Endodermal cell (in vitro differentiated cells): Measurements from ENCODE around the gene ARPC5. TPM values are rescaled to one million over a fixed set of nuclear protein-coding genes. Genes with fewer than 3 reads are reported as not detected.

Experiments used
- DNase-seq: peaks from one replicate; pipeline ENCODE4 v3.0.0-alpha.2; 2017
- H3K27ac ChIP-seq: 2 replicates; pipeline ENCODE4 v1.5.1; 2013; ENCODE audit warnings: mild to moderate bottlenecking, low read depth, low read length, moderate library complexity
- H3K27me3 ChIP-seq: 2 replicates; pipeline ENCODE4 v1.6.1; 2013; ENCODE audit warnings: mild to moderate bottlenecking, low read length, moderate library complexity; ENCODE audit not compliant: insufficient read depth, control insufficient read depth, poor library complexity, severe bottlenecking
- H3K36me3 ChIP-seq: 2 replicates; pipeline ENCODE4 v1.7.0; 2013; ENCODE audit warnings: mild to moderate bottlenecking, low read length, moderate library complexity; ENCODE audit not compliant: control insufficient read depth, insufficient read depth
- H3K4me1 ChIP-seq: one replicate; pipeline ENCODE4 v1.7.0; 2013; ENCODE audit warnings: low read length; ENCODE audit not compliant: control insufficient read depth, insufficient read depth
- H3K4me3 ChIP-seq: 2 replicates; pipeline ENCODE4 v1.5.1; 2013; ENCODE audit warnings: mild to moderate bottlenecking, low read length, moderate library complexity
- H3K9ac ChIP-seq: 2 replicates; pipeline ENCODE4 v1.6.1; 2013; ENCODE audit warnings: mild to moderate bottlenecking, low read length, moderate library complexity; ENCODE audit not compliant: poor library complexity, severe bottlenecking; ENCODE audit errors: extremely low read depth
- H3K9me3 ChIP-seq: 2 replicates; pipeline ENCODE4 v1.6.1; 2013; ENCODE audit warnings: mild to moderate bottlenecking, low read length, moderate library complexity; ENCODE audit not compliant: control insufficient read depth
- H3K27ac Mint-ChIP-seq: 2 replicates; pipeline ENCODE4 v1.8.0; 2020; ENCODE audit warnings: mixed read lengths
- H3K27me3 Mint-ChIP-seq: 2 replicates; pipeline ENCODE4 v1.8.0; 2021; ENCODE audit warnings: mild to moderate bottlenecking, mixed read lengths; ENCODE audit not compliant: insufficient read depth
- H3K36me3 Mint-ChIP-seq: 2 replicates; pipeline ENCODE4 v1.8.0; 2020; ENCODE audit warnings: low read depth, mixed read lengths
- H3K4me1 Mint-ChIP-seq: 2 replicates; pipeline ENCODE4 v1.8.0; 2020; ENCODE audit warnings: mixed read lengths
- H3K4me3 Mint-ChIP-seq: 2 replicates; pipeline ENCODE4 v1.8.0; 2020; ENCODE audit warnings: mild to moderate bottlenecking, moderate library complexity, mixed read lengths
- H3K9me3 Mint-ChIP-seq: 2 replicates; pipeline ENCODE4 v1.8.0; 2020; ENCODE audit warnings: mild to moderate bottlenecking, mixed read lengths
- CTCF ChIP-seq: fragments of 200-600 bp; sonication (generic); conservative IDR thresholded peaks from 2 replicates; pipeline ENCODE4 v1.5.0; 2021; ENCODE audit warnings: antibody characterized with exemption, mild to moderate bottlenecking
- WGBS, 2 experiments: methylation state at CpG; one replicate each; pipeline versions ENCODE4 v1.1.5 to v1.1.7; 2013; ENCODE audit warnings: missing lambda C conversion rate in 2 of 2, mixed read lengths in 1 of 2; ENCODE audit not compliant: insufficient coverage in 1 of 2, insufficient read length in 1 of 2; 5-methylcytosine and 5-hydroxymethylcytosine counted together
- total RNA-seq, 2 donors: library from RNA; stranded (reverse); fragmentation: NEBNext Ultra II Directional in 1 of 2; extraction: Animal tissue kit (Norgen Biotek cat#: 25700) in 1 of 2; gene quantifications; 2 replicates in 1 of 2; 3 replicates in 1 of 2; pipeline ENCODE4 v1.2.1, GENCODE V29; 2021

The ARPC5 gene
- total RNA-seq, 2 donors from 2014 or later: 78.7 to 99.5 TPM

- Histone ChIP-seq H3K36me3 (no peaks in the 10 kb centered on the region), H3K4me1 (no peaks in the 10 kb centered on the region), H3K9ac (no peak overlapping the region), H3K27me3 (no peaks in the 10 kb centered on the region), H3K9me3 (no peaks in the 10 kb centered on the region), H3K4me3 (no peak overlapping the region), H3K27ac (no peak overlapping the region)
- peak; percentile 75 for TF ChIP-seq CTCF
- DNase-seq: peak; percentile 87
- no peaks in the 10 kb centered on the region for H3K9me3 Mint-ChIP-seq
- no peak overlapping the region for H3K27ac Mint-ChIP-seq
- no peaks in the 10 kb centered on the region for H3K36me3 Mint-ChIP-seq
- 63 to 70% methylated on average over 7 to 8 of the region's 8 CpGs for WGBS, 2 experiments
- no peaks in the 10 kb centered on the region for H3K27me3 Mint-ChIP-seq
- peaks cover 4% of the 10 kb centered on the region for H3K4me1 Mint-ChIP-seq
- no peak overlapping the region for H3K4me3 Mint-ChIP-seq
Observed at GRCh38 chr1:183580281-183580682, 55.3 kb downstream of the ARPC5 start.

DNA sequence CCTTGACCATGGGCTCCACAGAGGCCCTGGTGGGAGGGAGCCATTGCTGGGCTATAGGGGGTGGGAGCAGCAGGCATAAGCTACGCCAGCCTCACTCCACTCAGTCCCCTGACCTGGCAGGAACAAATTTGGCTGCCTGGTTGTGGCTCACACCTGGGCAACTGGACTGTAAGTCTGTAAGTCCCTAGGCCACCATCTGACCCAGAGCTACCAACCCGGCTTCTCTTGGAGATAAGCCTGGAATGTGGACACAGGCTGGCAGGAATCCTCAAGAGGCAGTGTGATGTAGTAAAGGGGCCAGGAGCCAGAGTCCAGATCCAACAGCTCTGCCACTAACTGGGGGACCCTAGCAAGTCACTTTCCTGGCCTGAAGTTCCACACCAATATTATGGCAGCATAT lies 56.7 kb downstream of the ARPC5 start:
- Mint-ChIP-seq H3K4me1 (peaks cover 3% of the 10 kb centered on the region), H3K9me3 (no peaks in the 10 kb centered on the region), H3K27ac (no peak overlapping the region), H3K4me3 (no peak overlapping the region), H3K36me3 (no peaks in the 10 kb centered on the region), H3K27me3 (no peaks in the 10 kb centered on the region)
- no peak overlapping the region for H3K4me3 ChIP-seq
- H3K9ac ChIP-seq: no peak overlapping the region
- no peak for TF ChIP-seq CTCF
- H3K27ac ChIP-seq: no peak overlapping the region
- H3K27me3 ChIP-seq: no peaks in the 10 kb centered on the region
- DNase-seq: peak; percentile 47
- WGBS, 2 experiments: 88% methylated on average over 2 of the region's 2 CpGs; no CpG with 5 or more reads in 1 of the 2 experiments
- no peaks in the 10 kb centered on the region for H3K4me1 ChIP-seq
- no peaks in the 10 kb centered on the region for H3K9me3 ChIP-seq
- H3K36me3 ChIP-seq: no peaks in the 10 kb centered on the region

DNA sequence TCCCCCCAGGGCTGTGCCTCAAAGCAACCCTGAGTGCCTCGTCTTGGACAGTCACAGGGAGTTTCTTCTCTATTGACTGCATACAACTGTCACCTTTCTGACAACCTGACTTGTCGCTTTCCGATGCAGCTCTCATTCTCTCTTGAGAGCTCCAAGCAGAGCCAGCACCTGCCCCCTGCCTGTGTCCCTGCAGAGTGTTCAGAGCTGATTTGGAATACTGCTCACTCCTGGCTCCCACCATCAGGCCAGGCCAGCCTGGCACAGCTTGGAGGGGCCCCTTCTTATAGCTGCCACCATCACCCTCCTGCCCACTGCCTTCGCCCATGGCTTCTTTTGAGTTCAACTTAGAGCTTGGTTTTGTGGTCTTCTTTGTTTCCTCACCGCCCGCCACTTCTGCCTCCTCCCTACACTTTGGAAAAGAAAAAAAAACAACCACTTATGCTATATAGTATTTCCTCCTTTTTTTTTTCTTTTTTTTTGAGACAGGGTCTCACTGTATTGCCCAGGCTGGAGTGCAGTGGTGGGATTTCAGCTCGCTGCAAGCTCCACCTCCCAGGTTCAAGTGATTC lies 57.6 kb downstream of the ARPC5 start:
- H3K4me3 ChIP-seq: no peak overlapping the region
- peak; percentile 23 for DNase-seq
- H3K4me3 Mint-ChIP-seq: no peak overlapping the region
- no peaks in the 10 kb centered on the region for H3K9me3 Mint-ChIP-seq
- H3K27ac ChIP-seq: no peak overlapping the region
- no peak for TF ChIP-seq CTCF
- H3K27me3 Mint-ChIP-seq: no peaks in the 10 kb centered on the region
- no peaks in the 10 kb centered on the region for H3K36me3 Mint-ChIP-seq
- peaks cover 3% of the 10 kb centered on the region for H3K4me1 Mint-ChIP-seq
- no peak overlapping the region for H3K9ac ChIP-seq
- no peaks in the 10 kb centered on the region for H3K4me1 ChIP-seq
- 90 to 96% methylated on average over 5 to 7 of the region's 7 CpGs for WGBS, 2 experiments
- H3K27me3 ChIP-seq: no peaks in the 10 kb centered on the region
- H3K27ac Mint-ChIP-seq: no peak overlapping the region
- H3K36me3 ChIP-seq: no peaks in the 10 kb centered on the region
- H3K9me3 ChIP-seq: no peaks in the 10 kb centered on the region
